SK-N-SH (cell line): ENCODE results near the gene CD96.

ENCODE experiments used
- EP300 ChIP-seq, 2 experiments: IDR thresholded peaks; 2 replicates each; pipeline versions ENCODE4 v1.4.0 to v1.6.1; 2012; ENCODE audit warnings: borderline replicate concordance in 1 of 2, low read depth in 1 of 2, low read length in 1 of 2
- EZH2phosphoT487 ChIP-seq: fragments of 200-600 bp; sonication (generic); IDR thresholded peaks from 2 replicates; pipeline ENCODE4 v1.6.1; 2017; ENCODE audit warnings: low read depth, mixed run types, mild to moderate bottlenecking, antibody characterized with exemption, moderate library complexity, borderline replicate concordance
- FOXJ3 ChIP-seq: sonication (generic); formaldehyde crosslinking; IDR thresholded peaks from 2 replicates; pipeline ENCODE4 v1.5.1; 2020; ENCODE audit warnings: mild to moderate bottlenecking, missing genetic modification reagents
- GABPA ChIP-seq: IDR thresholded peaks from 2 replicates; pipeline ENCODE4 v1.4.0; 2012; ENCODE audit warnings: low read depth, mild to moderate bottlenecking
- GATA2 ChIP-seq: sonication (generic); formaldehyde crosslinking; IDR thresholded peaks from 2 replicates; pipeline ENCODE4 v1.5.0; 2020; ENCODE audit warnings: mild to moderate bottlenecking, missing genetic modification reagents
- TF ChIP-seq, protein P1 (sequence below): fragments of 200-600 bp; sonication (generic); IDR thresholded peaks from 2 replicates; pipeline ENCODE4 v1.6.1; 2017; ENCODE audit warnings: antibody characterized with exemption, mild to moderate bottlenecking, moderate library complexity

DNA sequence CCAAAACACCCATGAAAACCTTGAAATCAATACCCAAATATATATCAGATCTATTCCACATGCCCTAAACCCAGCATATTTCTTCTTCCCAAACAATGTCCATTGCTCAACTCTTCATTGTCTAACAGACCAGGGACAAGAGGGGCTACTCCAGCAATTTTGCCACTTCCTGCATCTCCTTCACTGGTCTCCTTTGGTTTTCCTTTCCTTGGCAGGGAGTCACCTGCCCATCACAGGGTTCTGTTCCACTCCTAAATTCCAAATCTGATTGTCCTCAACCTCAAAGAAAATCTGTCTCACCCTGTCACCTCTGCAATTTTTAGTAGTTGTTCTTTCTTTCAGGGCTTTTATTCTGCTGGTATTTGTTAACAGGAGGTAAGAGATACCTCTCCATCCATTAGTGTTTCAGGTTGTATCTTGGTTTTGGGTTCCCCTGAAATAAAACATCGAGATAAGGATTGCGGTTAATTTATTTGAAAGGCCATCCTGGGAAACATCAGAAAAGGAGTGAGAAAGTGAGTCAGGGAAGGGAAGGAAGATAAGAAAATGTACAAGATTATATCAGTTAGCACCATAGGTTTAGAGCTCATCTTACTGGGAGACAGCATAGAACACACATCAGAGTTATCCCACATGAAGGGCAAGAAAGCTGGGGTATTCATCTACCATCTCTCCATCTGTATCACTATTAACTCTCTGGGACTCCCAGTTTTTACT, 39.6 kb downstream of the CD96 start:
- no peak for TF ChIP-seq FOXJ3 (CRISPR knock-in tag)
- TF ChIP-seq, protein P1, sequence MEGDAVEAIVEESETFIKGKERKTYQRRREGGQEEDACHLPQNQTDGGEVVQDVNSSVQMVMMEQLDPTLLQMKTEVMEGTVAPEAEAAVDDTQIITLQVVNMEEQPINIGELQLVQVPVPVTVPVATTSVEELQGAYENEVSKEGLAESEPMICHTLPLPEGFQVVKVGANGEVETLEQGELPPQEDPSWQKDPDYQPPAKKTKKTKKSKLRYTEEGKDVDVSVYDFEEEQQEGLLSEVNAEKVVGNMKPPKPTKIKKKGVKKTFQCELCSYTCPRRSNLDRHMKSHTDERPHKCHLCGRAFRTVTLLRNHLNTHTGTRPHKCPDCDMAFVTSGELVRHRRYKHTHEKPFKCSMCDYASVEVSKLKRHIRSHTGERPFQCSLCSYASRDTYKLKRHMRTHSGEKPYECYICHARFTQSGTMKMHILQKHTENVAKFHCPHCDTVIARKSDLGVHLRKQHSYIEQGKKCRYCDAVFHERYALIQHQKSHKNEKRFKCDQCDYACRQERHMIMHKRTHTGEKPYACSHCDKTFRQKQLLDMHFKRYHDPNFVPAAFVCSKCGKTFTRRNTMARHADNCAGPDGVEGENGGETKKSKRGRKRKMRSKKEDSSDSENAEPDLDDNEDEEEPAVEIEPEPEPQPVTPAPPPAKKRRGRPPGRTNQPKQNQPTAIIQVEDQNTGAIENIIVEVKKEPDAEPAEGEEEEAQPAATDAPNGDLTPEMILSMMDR = no peak
- TF ChIP-seq GABPA = no peak
- TF ChIP-seq EZH2phosphoT487 = no peak
- no peak for TF ChIP-seq GATA2 (CRISPR knock-in tag)
- TF ChIP-seq EP300 (IDR thresholded peaks at IDR 0.05; ENCODE audit: borderline replicate concordance in 1 of 2, low read depth in 1 of 2, low read length in 1 of 2) = no peak
